HEK293T (cell line): ENCODE results near the gene NFKBIE.

ENCODE experiments used
- ARNT ChIP-seq: fragments of 450-650 bp; IDR thresholded peaks from 2 replicates; pipeline ENCODE4 v1.6.1; 2017; ENCODE audit warnings: mild to moderate bottlenecking
- BHLHE40 ChIP-seq: fragments of 450-650 bp; IDR thresholded peaks from 2 replicates; pipeline ENCODE4 v1.6.1; 2016; ENCODE audit warnings: mild to moderate bottlenecking, moderate library complexity, borderline replicate concordance
- ELF4 ChIP-seq: fragments of 450-650 bp; IDR thresholded peaks from 2 replicates; pipeline ENCODE4 v1.6.1; 2017; ENCODE audit warnings: antibody characterized with exemption
- FOXA1 ChIP-seq: fragments of 450-650 bp; IDR thresholded peaks from 2 replicates; pipeline ENCODE4 v1.6.1; 2016; ENCODE audit warnings: mild to moderate bottlenecking
- FOXK2 ChIP-seq: fragments of 450-650 bp; IDR thresholded peaks from 2 replicates; pipeline ENCODE4 v1.6.1; 2016; ENCODE audit warnings: mild to moderate bottlenecking
- FOXM1 ChIP-seq: fragments of 450-650 bp; IDR thresholded peaks from 2 replicates; pipeline ENCODE4 v1.6.1; 2017; ENCODE audit warnings: mild to moderate bottlenecking, borderline replicate concordance
- NFRKB ChIP-seq: fragments of 450-650 bp; IDR thresholded peaks from 2 replicates; pipeline ENCODE4 v1.6.1; 2016; ENCODE audit warnings: mild to moderate bottlenecking, moderate library complexity
- PKNOX1 ChIP-seq: fragments of 450-650 bp; IDR thresholded peaks from 2 replicates; pipeline ENCODE4 v1.6.1; 2016
- SP1 ChIP-seq: fragments of 450-650 bp; IDR thresholded peaks from 2 replicates; pipeline ENCODE4 v1.6.1; 2017
- SUZ12 ChIP-seq: fragments of 450-650 bp; IDR thresholded peaks from 2 replicates; pipeline ENCODE4 v1.6.1; 2016; ENCODE audit warnings: mild to moderate bottlenecking
- ZNF384 ChIP-seq: fragments of 450-650 bp; IDR thresholded peaks from 2 replicates; pipeline ENCODE4 v1.6.1; 2016

- TF ChIP-seq FOXA1 (no peak), ZNF384 (no peak), FOXM1 (no peak), FOXK2 (no peak), SUZ12 (no peak), BHLHE40 (no peak), ARNT (no peak), PKNOX1 (no peak), NFRKB (no peak), ELF4 (no peak), SP1 (no peak)
Observed at GRCh38 chr6:44301782-44302564, 36.6 kb upstream of the NFKBIE start.
